NCI-H1048 (cell line): ENCODE results near the gene ATP4B.
"Not testable (repeated sequence)": the region's sequence is repeated elsewhere in the genome, so short reads cannot be mapped to it uniquely, and the experiment has no call there.

ENCODE experiments used
- DNase-seq: peaks from one replicate; lab custom pipeline; 2025; lab: John Stamatoyannopoulos, UW

The ATP4B gene

DNA sequence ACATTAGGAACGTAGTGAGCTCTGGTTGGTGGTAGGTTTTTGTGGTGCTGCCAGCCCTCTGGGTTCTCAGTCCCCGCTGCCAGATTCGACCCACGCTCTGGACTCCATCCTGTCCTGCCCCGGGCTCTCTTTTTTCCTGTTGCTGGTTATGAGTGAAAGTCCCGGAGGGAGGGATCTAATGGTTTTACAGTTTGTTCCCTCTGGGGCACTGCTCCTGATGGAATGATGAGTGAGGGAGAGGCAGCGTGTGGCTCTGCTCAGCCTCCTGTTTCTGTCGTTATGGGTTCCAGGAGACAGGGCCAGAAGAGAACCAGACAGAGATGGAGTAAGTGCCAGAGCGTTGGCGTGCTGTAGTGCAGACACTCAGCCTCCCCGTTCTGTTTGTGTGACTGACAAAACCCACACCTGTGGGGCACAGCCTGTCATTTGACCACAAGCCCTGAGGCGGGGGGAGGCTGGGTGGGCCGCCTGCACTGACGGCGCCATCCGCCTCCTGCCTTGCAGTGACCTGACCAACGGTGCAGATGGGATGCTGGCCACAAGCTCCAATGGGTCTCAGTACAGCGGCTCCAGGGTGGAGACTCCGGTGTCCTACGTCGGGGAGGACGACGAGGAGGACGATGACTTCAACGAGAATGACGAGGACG is 18.3 kb downstream of the ATP4B start:
- no peak for DNase-seq

- DNase-seq: no peak
Measured at GRCh38 chr13:113638806-113639205, 19.2 kb downstream of the ATP4B start.

DNA sequence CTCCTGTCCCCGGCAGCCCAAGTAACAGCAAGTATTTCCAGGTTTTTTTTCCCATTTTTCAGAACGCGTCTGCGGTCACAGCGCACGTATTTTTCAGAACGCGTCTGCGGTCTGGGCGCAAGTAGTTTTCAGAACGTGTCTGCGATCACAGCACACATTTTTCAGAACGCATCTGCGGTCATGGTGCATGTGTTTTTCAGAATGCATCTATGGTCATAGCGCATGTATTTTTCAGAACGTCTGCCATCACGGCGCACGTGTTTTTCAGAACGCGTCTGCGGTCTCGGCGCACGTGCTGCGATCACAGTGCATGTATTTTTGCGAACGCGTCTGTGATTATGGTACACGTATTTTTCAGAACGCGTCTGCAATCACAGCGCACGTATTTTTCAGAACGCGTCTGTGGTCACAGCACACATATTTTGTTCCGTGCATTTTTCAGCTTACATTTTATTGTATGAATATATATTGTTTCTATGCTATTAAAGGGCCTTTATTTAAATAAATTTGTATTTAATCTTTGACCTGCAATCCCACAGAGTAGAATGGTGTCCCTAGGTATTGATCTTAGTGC is 19.7 kb downstream of the ATP4B start:
- DNase-seq: no peak

DNA sequence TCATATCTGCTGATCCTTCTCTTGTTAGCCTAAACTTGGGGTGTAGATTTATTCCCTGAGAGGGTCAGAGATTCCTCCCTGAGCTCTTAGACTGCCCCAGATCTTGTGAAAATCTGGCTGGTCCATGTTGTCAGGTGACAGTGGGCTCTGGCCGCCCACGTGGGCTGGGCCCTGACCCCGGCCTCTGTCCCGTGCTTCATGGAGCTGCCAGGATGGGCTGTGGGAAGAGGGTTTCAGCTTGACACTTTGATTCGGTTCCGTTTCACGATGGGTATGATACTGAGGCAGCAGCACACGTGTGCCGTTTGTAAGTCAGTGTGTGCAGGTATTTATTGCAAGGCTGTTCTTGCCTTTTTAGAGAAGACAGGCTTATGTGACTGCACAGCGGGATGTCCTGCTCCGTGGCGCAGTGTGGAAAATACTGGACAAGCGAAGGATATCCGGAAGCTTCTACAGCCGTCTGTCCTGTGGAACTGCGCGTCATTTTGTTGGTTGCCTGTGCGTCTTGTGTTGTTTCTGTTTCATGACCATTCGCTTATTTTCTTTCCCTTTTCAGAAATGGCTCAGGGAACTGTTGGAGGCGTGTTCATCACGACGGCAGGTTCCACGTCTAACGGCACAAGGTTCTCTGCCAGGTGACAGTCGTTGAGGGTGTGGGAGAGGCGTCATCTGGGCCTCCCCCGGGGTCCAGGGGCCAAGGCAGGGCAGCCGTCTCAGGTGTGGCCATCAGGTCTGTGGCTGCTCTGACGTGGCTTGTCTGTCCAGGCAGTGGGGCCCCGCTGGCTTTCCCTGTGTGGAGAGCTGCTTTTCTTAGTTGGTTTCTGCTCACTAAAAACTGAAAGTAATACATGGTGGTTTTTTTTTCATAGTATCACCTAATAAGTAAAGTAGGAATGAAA is 20.5 kb downstream of the ATP4B start:
- no peak for DNase-seq

- DNase-seq: no peak
Measured at GRCh38 chr13:113636266-113636963, 21.6 kb downstream of the ATP4B start.

- DNase-seq: no peak
Measured at GRCh38 chr13:113635709-113636108, 22.3 kb downstream of the ATP4B start.

- DNase-seq: no peak
Measured at GRCh38 chr13:113635048-113635420, 23.0 kb downstream of the ATP4B start.

DNA sequence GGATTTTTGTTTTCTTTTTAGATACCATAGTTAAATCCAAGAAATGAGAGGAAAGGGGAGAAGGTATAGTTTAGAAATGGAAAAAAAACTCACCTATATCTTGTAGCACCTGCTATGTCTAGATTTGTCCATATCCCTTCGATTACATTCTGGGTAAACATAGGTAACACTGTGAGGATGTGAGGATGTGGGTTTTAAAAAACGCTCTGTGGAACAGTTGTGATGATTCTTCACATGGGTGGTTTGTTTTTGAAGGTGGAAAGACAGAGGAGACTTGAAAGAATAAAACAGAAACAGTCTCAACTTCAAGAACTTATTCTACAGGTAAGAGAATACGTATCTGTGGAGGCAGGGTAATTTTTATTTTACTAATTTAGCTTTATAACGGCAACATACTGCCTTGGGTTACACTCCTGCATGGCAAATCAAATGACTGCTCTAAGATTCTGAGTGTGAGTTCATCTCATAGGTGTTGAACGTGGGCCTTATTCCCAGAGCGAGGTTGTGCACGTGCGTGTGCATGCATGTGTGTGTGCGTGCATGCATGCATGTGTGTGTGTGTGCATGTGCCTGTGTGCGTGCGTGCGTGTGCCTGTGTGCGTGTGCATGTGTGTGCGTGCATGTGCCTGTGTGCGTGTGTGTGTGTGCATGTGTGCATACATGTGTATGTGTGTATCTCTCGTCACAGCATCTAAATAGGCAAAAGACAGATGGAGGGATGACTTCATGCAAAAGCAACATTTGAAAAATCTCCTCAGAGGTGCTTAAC is 23.5 kb downstream of the ATP4B start:
- DNase-seq: no peak

- no peak for DNase-seq
Measured at GRCh38 chr13:113633485-113633873, 24.5 kb downstream of the ATP4B start.

DNA sequence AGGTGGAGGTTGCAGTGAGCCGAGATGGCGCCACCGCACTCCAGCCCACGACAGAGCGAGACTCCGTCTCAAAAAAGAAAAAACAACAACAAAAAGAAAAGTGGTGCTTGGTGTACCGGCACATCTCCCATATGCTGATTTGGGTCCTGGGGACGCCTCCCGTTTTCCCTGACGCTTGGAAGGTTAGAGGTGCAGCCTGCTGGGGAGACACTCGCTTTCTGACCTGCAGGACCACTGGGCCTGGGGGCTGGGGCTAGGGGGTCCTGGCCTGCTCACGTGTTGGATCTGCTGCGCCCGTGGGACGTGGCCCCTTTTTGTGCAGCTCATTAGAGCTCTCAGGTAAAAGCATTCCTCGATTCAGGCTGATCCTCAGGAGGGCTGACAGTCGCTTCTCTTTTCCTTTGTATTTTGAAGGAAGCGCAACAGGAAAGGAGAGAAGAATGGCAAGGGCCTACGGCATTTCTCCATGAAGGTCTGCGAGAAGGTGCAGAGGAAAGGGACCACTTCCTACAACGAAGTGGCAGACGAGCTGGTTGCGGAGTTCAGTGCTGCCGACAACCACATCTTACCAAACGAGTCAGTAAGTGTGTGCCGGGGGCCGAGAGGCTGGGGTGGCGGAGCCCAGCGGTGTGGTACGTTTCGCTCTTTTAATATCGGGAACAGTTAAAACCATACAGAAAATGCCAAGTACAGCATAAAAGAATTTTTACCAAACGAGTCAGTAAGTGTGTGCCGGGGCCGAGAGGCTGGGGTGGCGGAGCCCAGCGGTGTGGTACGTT is 25.1 kb downstream of the ATP4B start:
- no peak for DNase-seq

- no peak for DNase-seq
Measured at GRCh38 chr13:113631341-113632095, 26.5 kb downstream of the ATP4B start.

GRCh38 chr13:113630804-113631203 is 27.2 kb downstream of the ATP4B start:
- DNase-seq: no peak

DNA sequence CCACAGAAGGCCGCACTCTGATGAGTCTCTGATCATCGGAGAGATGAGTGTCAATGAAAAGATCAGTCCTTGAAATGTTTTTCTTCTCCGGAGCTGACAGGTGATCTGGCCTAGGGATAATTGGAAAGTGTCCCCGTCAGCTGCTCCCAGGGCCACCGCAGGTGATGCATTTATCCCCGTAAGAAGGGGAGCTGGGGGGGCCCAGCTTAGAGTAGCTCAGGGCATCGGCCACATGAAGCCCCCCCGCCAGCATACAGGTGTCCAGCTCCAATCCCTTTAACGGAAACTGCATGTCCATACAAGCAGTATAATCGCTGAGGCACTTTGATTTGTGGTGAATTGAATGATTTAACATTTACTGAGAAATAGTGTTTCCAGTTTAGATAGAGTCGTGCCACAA is 27.7 kb downstream of the ATP4B start:
- no peak for DNase-seq

DNA sequence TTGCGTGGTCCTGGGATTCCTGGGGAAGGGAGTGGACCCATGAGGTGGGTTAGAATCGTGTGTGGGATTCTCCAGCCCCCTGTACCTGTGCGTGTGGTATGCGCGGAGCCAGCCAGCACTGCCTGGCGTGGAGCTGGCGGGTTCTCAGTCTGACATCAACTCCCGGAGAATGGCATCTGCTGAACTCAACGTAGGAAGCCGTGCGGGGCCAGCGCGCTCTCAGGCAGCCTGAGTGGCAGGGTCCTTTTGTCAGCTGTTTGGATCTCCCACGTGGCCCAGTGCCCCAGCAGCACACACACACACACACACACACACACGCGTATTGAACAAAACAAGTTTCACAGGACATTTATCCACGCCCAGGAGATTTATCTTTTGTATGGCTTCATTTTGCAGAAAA is 28.1 kb downstream of the ATP4B start:
- no peak for DNase-seq

DNA sequence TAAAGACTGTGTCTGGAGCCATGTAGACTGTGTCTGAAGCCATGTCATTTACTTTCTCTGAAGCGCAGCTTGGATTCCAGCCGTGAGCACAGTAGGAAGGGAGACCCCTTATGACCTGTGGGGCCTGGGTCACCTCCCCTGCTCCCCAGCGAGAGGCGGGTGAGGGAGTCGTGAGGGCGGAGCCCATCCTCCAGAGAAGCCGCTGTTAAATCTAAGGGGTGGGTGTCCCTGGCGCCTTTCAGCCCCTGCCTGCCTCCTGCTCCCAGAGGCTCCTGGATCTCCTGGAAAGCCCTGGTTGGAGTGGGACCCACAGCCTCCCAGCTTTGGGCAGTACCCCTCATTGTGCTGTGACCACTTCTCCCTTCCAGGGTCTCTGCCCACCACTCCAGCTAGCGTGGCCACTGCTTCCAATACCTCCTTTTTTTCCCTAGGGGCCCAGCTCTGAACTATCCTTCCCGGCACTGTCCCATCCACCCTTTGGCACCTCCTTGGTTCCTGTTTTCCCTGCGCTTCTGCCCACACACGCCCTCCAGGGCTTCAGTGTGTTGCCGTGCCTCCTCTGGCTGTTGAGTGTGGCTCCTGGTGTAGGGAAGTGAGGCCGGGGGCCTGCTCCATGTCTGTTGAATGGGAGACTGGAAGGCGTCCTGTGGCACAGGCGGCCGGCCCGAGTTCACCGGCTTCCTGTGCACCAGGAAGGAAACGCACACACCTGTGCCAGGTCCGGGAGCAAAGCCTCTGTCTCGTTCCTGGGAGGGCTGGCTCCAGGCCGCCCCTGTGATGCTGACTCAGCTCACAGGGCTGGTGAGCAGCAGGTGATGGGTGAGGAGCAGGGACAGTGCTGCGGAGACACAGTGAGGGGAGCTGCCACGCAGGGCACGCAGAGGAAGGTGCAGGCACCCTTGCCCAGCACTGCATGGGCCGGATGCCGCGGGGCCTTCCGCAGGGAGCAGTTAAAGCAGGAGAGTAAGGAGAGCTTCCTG is 29.4 kb downstream of the ATP4B start:
- DNase-seq: no peak

DNA sequence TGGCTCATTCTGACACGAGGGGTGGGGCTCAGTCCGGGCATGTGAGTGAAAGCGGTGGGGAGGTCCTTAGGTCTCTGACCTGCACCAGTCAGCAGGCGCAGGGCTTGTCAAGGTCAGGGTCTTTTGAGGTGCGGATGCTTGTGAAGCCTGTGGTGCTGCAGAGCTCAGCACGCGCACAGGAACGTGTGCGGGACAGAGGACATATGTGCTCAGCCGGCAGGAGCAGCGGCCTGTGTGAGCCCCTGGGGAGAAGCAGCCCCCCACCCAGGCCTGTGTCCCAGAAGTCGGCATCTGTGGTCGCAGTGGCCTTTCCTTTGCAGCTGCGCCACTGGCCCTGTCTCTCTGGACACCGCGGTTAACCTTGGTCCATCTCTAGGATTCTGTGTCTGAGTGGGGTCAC is 30.9 kb downstream of the ATP4B start:
- no peak for DNase-seq

- no peak for DNase-seq
Measured at GRCh38 chr13:113625965-113626721, 31.9 kb downstream of the ATP4B start.

- DNase-seq: not testable (repeated sequence)
Measured at GRCh38 chr13:113624640-113625304, 33.2 kb downstream of the ATP4B start.
